C1 segment of cervical spinal cord (tissue), 14 donors: ENCODE measurements around the gene ZC3H12A.

ENCODE experiments used
- DNase-seq, 14 donors: peaks; one replicate each; lab custom pipeline; 2025; lab: John Stamatoyannopoulos, UW

ZC3H12A gene

DNA sequence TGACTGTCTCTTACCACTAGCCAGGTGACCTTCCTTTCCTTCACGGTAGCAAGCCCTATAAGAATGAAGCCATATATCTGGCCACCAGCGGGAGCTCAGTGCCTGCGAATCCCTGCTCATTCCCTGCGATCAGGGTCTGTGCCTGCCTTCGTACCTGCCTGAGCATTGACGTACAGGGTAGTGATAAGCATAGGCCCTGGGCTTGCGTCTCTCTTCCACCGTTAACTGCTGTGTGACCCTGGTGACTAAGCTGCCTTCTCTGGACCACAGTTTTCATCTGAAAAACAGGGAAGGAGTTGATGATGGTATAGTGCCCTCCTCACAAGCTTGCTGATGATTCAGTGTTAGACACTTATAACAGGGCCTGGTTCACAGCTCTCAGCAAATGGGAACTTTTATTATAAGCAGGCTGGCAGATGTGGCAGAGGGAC is 4.1 kb downstream of the ZC3H12A start:
- DNase-seq, result no peak

DNA sequence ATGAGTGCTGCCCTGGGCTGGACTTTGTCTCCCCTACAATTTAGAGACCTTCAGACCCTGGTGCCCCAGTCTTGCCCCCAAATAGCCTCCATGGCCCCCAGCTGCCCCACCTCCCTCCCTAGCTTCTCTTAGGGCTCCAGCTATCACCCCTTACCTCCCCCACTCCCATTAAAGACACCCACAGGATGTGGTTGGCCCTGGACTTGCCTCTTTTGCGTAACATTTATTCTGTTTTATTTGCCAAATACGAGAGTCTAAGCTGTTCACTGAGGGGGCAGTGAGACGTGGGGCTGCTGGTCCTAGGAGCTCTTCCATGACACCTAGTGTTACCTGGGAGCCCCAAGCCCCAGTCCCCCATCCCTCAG is 4.5 kb downstream of the ZC3H12A start:
- no peak for DNase-seq

DNA sequence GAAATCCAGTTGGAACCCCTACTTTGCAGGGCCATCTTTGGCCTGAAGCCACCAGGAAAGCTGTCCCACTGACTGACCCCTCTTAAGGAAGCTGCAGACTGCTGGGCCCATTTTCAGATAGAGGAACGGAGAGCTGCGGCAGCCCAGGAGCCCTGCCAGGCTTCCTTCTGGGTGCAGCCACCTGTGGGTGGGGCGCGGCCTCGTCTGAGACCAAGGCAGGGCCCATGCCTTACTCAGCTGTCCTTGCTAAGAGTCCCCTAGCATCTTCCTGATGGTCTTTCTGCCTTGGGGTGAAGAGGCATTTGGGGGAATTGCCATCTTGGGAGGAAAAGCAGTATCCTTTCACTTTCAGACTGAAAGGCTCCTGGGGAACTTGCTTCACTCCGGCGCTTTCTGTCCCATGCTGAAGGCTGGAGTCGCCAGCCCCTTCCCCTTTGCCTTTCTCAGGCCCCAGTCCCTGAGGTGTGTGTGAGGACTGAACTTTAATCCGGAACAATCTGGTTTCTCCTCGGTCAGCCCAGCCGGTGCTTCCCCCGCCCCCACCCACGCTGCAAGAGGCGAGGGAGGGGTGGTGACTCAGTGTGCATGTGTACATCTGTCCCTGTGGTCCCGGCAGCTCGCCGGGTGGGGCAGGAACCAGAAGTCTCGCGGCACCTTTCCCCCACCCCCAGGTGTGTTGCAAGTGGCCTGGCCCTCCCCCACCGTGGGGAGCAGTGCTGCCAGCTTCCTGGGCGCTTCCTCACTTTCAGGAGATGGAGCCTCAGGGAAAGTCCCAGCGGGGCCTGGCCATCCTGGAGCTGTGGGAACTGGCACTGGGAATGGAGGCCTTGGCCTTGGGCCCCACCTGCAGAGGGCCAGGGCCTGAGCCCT is 5.1 kb downstream of the ZC3H12A start:
- DNase-seq, result peak in 4 of 14 donors; percentile 13 to 78 (median 24)

DNA sequence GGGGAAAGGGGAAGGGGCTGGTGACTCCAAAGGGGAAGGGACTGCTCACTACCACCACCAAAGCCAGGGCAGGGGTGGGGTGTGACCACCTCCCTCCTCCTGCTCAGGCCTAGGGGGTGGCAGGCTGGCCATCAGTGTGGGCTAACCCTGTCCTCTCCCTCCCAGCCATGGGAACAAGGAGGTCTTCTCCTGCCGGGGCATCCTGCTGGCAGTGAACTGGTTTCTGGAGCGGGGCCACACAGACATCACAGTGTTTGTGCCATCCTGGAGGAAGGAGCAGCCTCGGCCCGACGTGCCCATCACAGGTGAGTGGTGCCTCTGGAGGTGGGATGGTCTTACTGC is 5.7 kb downstream of the ZC3H12A start:
- DNase-seq, result no peak

DNA sequence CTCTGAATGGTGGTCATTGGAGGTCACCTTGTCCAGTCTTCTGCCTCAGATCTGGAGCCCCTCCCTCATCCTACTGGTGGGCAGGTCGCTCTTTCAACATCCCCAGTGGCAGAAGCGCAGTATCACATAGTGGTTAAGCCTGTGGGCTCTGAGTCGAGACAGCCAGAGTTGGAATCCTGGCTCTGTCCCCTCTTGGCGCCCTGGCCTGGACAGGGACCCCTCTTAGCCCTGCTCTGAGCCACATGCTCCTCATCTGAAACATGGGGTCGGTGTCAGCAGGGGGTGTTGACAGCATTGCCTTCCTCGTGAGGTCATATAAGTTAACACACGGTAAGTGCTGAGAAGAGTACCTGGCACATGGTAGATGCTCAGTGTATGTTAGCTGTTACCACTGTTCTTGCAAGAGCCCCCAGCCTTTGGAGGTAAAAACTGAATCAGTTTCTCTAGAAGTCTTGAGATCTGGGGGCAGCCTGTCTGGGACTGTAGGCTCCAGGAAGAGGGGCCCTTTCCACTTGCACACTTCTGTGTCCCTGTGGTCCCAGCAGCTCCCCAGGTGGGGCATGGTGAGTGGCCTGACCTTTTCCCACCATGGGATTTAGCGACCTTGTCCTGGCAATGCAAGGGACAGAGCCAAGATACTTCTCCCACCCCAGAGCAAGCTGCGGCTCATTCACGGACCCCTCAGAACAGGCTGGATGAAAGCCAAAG is 6.4 kb downstream of the ZC3H12A start:
- DNase-seq, result no peak

DNA sequence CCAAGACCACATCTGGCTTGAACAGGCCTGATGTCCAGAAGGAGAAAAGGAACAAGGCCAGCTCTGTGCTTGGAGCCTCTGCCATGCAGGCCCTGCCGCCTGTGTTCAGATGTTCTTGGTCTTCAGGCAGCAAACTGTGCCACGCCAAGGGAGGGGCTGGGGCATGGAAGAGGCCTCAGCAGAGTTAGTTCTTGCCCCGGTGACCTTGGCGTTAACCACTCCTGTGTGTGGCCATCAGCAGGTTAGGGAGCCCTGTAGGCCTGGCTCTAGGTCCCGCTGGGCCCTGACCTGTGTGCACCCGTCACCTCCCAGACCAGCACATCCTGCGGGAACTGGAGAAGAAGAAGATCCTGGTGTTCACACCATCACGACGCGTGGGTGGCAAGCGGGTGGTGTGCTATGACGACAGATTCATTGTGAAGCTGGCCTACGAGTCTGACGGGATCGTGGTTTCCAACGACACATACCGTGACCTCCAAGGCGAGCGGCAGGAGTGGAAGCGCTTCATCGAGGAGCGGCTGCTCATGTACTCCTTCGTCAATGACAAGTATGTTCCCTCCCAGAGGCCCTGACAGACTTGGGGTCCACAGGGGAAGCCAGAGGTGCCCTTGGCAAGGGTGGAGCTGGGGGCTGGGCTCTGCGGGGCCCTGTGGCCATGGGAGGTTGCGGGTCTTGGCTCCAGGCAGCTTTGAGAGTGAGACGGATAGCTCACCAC is 7.1 kb downstream of the ZC3H12A start:
- no peak for DNase-seq

DNA sequence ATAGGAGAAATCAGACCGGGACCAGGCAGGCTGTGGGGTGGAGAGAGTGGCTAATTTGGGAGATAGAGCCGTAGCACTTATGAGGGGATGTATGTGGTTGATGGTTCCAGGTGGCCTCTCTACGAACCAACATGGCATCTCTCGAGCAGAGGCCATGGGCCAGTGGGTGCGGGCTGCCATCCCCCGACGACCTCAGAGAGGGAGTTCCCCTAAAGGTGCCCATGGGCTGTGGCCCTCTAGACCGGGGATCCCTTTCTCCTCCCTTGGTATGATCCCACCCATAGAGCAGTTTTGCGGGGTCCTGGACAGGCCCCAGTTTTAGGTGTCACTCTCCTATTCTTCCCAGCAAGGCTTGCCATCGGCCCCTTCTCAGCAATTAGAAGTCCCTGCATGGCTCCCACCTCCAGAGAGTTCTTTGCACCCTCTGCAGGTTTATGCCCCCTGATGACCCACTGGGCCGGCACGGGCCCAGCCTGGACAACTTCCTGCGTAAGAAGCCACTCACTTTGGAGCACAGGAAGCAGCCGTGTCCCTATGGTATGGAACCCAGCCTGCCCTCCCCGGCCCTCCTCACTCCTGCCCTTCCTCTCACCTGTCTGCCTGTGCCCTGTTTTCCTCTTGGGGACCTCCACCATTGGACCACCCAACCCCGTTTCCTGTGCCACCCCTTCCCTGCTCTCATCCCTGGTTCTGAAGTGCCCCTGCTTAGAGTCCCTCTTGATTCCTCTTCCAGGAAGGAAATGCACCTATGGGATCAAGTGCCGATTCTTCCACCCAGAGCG is 7.8 kb downstream of the ZC3H12A start:
- no peak for DNase-seq

DNA sequence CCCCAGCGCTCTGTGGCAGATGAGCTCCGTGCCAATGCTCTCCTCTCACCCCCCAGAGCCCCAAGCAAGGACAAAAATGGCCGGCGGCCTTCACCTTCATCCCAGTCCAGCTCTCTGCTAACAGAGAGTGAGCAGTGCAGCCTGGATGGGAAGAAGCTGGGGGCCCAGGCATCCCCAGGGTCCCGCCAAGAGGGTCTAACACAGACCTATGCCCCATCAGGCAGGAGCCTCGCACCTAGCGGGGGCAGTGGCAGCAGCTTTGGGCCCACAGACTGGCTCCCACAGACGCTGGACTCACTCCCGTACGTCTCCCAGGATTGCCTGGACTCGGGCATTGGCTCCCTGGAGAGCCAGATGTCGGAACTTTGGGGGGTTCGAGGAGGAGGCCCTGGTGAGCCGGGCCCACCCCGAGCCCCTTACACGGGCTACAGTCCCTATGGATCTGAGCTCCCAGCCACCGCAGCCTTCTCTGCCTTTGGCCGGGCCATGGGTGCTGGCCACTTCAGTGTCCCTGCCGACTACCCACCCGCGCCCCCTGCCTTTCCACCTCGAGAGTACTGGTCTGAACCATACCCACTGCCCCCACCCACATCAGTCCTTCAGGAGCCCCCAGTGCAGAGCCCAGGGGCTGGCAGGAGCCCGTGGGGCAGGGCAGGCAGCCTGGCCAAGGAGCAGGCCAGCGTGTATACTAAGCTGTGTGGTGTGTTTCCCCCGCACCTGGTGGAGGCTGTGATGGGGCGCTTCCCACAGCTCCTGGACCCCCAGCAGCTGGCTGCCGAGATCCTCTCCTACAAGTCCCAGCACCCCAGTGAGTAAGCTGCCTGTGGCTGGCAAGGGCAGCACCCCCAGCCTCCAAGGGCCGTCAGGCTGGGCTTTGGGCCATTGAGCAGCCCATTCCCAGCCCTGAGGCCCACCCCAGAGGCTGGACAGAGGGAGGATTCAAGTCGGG is 8.7 kb downstream of the ZC3H12A start:
- DNase-seq, result no peak

DNA sequence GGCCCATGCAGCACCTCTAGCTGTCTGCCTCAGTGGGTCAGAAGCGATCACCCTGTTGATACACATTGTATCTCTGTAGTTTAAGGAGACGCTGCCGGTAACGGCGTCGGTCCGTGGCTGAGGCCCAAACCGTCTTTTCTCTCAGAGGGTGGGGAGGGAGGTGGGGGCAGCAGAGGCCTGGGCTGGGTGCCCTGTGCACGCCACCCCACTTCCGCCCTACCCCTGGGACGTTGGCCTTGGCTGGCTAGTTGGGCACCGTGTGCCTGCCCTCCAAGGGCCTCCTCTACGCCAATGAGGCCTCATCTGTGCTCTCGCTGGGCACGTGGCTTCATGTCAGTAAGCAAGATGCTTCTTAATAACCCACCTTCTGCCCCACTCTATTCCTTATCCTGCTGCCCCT is 9.4 kb downstream of the ZC3H12A start:
- no peak for DNase-seq

DNA sequence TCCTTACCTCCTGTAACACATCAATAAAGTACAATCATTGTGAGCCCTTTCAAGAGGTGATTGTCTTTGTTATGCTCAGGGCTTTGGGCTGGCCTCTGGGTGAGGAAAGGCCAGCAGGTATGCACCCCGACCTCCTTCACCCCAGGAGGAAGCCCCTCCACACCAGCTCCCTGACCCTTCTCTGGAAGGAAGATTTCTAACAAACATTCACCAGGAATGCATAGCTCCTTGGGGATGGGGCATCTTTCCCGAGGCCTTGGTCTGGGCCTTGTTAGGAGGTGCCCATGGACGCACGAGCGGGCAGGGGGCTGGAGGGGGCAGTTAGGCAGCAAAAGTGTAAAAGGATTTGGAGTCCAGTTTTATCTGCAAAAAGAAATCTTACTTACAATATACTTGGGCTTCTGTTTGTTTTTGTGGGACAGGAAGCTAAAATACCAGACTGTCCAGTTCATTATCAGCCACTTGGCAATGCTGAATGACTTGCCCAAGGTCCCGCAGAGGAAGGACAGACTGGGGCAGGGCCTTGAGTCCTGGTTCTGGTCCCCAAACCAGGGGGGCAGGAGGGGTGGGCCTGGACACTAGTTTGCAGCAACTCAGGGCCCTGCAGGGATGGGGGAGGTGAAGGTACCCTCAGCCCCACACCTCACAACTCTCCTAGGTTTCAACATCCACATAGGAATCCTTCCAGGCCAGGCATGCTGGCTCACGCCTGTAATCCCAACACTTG is 10.1 kb downstream of the ZC3H12A start:
- no peak for DNase-seq

DNA sequence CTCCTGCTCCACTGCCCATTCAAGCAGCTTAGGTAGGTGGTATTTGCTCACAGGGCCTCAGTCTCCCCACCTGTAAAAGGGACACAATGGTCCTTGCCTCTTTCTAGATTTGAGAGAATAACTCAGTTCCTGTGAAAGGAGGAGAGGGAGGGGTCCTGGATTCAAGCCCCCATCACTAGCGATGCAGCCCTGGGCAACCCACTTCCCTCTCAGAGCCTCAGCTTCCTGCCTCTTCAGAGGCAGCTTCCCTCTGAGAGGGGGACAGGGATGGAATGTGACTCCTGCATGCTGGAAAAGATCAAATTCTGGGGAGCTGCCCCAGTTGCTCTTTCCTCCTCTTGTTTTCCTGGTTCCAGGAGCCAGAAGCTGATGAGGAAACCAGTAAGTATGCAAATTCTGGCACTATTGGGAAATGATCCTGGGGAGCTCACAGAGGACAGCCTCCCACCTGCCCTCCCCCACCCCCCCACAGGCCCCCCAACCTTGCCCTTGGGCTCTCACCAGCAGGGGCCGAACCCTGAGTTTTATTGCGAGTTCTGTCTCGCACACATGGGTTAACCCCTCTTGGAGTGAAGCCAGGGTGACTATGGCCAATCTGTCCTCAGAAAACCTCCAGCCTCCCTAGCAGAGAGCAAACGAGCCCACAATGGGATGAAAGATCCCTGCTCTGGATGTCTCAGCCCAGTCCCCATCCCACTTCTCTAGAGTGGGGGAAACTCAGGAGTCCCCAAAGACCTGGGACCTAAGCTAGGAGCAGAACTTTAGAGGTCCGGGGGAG is 11.7 kb downstream of the ZC3H12A start:
- DNase-seq, result no peak

DNA sequence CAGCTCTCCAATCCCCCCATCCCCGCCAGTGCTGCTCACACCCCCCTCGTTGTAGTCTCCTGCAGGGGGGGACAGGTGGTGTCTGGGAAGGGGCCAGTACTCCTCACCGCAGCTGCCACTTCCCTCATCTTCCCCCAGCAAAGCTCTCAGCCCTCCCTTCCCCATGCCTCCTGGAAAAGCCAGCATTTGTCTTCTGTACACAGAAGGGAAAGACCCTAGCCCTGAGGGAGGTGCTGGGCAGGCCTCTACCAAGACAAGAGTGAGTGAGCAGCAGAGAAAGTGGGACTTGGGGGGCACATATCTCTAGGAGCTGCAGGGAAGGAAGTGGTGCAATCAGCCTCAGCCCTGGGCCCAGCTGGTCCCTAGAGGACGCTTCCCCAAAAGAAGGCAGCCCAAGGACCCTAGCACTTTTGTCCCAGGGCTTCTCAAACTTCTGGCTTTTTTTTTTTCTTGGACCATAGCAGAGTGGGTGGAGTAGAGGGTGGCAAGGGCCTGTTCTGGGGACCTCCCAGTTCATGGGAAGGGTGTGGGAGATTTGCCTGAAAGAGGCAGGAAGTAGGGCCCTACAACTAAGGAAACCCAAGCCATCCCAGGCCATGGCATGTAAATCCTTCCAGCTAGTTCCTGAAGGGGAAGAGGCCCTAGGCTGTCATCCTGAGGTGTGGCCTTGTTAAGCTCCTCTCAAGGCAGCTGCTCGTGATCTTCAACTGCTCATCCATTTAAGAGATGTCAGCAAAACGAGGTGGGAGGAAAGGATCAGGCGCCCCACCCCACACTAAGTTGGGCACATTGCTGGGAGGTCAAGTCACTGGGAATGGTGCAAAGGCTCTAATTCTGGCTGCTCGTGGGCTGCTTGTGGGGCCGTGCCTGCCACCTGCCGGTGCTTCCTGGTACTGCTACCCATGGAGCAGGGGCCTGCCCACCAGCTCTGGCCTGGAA is 12.6 kb downstream of the ZC3H12A start:
- DNase-seq, result peak in 11 of 14 donors; percentile 19 to 74 (median 44)

DNA sequence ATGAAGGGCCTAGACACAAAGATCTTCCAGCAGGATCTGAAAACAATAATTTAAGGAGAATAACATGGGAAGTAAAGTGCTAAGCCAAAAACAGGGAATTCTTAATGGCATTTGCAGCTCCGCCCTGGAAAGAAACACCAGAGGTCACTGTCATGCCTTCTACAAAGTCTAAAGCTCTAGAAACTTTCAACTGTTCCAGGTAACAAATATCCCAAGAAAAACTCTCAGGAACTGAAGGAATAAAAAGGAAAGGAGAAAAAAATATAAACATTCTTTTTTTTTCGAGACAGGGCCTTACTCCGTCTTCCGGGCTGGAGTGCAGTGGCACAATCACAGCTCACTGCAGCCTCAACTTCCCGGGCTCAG is 13.2 kb downstream of the ZC3H12A start:
- DNase-seq, result no peak

DNA sequence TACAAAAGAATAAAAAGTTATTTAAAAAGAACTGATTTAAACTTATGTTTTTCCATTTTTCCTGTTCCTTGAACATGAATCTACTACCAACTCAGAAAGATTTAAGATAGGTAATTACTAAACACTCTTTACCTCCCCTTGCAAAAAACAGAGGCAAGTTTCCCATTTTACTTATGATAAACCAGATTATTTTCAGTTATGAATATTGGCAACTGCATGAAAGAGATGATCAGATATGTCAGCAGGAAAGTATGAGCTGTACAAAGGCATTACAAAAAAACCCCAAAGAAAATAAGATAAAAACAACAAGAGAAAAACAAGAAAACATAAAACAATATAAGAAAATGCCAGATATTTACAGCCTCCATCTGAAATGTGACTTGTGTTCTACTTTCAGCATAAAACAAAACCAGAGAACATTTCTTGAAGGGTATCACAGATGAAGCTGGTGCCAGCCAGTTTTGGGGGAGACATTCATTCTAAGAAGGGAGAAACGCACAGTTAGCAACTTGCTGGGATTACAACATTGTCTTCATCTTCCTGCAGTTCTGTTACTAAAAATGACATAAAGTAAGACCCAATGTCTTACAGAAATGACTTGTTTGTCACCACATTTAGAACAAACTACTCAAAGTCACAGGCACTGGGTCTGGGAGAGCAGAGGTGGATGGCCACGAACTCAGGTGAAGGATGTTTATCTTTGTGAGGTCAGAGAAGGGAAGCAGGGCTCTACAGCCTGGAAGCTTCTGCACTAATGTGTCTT is 19.1 kb downstream of the ZC3H12A start:
- no peak for DNase-seq

DNA sequence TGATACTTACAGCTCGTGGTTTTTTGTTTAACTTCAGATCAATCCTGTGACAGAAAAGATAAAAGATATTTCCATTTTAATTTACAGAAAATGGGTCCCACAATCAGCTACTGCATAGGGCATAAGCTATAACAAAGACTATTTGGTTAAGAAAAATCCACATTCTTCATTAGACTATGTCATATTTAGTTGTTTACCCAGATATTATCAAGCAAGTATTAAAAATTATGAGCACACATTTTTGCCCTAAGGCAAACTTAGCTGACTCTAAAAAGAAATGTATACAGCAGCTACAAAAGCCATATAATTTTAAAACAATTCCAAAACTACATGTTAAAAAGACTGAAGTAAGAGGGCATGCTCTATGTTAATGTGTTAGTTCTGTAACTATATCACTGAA is 21.5 kb downstream of the ZC3H12A start:
- no peak for DNase-seq

DNA sequence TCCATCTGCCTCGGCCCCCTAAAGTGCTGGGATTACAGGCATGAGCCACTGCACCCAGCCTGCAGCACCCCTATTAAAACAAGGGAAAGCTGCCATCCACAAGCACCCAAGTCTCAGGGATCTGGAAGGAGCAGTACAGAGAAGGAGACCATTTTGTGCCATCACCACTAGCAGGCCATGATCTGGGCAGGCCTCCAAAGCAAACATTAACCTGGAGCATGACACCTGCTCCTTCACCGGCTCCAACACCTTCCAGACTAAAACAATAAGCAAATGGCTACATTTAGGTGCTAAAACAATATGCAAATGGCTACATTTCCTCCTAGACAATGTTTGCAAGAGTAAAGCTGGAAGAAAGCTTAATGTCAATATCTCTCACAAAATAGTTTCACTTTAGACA is 23.5 kb downstream of the ZC3H12A start:
- no peak for DNase-seq
